SIG-M5 treated with dmso at 0.1 percent for 504 hours (cell line): ENCODE results near the gene PRRG1.
"Not testable (repeated sequence)": the region's sequence is repeated elsewhere in the genome, so short reads cannot be mapped to it uniquely, and the experiment has no call there.

ENCODE experiments used
- DNase-seq: peaks from one replicate; lab custom pipeline; 2025; ENCODE audit not compliant: unreplicated experiment; lab: John Stamatoyannopoulos, UW

The PRRG1 gene

DNA sequence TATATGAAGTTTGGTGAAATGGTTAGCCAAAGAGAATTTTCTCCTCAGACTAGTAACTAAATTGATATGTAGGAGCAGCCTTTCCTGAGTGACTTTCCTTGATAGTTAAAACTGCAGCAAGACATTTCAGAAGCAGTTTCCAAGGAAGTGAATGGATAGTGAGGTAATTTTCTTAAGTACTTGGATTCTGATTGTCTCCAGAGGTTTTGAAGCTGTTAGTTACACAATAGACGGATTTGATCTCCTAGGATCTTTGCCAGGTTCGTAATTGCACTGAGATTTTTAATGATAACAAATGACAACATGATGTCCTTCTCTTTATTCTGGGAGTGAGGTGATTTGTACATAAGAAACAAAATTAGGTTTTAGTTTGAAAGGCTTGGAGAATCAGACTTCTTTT lies 29.2 kb downstream of the PRRG1 start:
- no peak for DNase-seq

DNA sequence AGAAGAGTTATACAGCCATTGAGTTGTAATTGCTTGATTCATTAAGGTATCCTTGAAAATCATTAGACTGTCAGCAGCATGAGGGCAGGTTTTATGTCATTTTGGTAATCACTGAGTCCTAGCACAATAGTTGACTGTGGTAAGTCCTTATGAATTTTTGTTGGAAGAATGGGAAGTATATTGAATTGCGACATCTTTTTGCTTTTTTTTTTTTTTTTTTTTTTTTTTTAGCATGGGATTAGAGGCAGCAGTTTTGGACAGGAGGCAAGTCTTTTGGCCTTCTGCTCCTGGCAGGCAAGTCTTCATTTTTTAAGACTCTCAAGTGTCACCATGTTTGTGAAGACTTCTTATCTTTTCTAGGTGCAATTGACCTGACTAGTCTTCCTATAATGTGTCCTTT lies 29.7 kb downstream of the PRRG1 start:
- DNase-seq: no peak

DNA sequence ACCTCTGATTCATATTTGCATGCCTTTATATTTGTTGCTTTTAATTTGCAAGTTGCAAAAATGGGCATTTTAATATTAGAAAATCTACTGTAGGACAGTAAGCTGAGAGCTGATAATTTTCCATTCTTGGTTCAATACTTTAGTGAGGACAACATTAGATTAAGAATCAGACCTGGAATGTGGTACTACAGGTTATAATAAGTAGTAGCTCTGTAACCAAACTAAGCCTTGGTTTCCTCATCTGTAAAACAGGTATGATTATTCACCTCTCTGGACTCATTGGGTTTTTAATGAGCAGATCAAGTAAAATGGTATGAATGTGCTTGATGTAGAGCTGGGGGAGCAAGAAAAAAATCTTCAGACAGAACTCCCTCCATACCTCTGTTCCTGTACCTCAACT lies 31.1 kb downstream of the PRRG1 start:
- DNase-seq: no peak

DNA sequence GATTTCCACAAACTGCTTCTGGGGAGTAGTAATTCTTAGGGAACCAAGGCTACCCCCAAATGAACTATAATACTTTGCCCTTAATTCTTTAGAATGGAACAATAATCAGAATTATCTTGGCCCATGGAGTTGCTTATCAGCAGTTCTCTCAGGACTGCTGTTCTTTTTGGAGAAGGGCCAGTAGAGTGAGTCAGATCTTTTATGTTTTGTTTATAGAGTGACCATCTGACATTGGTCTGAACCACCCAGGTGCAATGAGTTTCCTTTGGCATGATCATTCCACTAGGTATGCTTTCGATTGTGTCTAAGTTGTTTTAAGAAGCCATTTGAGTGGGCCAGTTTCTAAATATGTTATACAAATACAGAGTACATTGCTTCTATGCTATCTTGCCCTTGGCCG lies 31.8 kb downstream of the PRRG1 start:
- DNase-seq: no peak

- DNase-seq: no peak
Observed at GRCh38 chrX:37383313-37383712, 34.1 kb downstream of the PRRG1 start.

DNA sequence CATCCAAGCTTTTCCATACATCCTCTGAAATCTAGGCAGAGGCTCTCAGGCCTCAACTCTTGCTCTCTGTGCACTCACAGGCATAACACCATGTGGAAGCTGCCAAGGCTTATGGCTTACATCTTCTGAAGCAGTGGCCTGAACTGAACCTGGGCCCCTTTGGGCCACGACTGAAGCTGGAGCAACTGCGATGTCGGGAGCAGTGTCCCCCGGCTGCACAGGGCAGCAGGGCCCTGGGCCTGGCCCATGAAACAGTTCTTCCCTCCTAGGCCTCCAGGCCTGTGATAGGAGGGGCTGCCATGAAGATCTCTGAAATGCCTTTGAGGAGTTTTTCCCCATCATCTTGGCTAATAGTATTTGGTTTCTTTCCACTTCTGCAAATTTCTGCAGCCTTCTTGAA lies 39.2 kb downstream of the PRRG1 start:
- no peak for DNase-seq

- no peak for DNase-seq
Observed at GRCh38 chrX:37405956-37406355, 56.8 kb downstream of the PRRG1 start.

GRCh38 chrX:37407736-37408135 lies 58.6 kb downstream of the PRRG1 start:
- DNase-seq: no peak

- DNase-seq: no peak
Observed at GRCh38 chrX:37409278-37409677, 60.1 kb downstream of the PRRG1 start.

DNA sequence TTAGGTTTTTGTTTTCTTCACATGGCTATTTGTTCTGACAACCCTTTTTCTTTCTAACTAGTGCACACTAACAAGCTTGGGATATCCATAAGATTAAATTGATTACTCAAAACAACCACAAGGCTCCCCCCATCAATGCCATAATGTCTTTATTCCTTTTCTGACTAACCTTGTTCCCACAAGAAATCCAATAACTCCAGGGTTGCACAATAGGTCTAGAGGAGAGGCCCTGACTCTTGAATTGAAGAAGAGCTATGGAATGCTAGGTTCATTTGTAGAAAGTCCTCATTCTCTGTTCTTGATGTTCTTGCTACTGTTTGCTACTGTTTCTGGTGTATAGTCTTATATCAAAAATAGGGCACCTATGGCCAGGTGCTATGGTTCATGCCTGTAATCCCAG lies 71.0 kb downstream of the PRRG1 start:
- DNase-seq: no peak

DNA sequence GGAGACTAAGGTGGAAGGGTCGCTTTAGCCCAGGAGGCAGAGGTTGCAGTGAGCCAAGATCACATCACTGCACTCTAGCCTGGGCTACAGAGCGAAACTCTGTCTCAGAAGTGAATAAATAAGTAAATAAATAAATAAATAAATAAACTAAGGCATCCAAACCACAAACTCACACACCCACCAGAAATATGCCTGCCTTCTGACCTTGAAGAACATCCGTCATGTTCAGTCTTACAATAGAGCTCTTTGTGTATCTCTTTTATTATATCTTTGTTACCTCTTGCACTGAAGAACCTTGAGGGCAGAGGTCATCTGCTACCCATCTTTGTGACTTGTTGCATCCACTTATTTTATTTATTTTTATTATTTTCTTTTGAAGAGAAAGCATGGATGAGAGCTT lies 71.6 kb downstream of the PRRG1 start:
- no peak for DNase-seq

DNA sequence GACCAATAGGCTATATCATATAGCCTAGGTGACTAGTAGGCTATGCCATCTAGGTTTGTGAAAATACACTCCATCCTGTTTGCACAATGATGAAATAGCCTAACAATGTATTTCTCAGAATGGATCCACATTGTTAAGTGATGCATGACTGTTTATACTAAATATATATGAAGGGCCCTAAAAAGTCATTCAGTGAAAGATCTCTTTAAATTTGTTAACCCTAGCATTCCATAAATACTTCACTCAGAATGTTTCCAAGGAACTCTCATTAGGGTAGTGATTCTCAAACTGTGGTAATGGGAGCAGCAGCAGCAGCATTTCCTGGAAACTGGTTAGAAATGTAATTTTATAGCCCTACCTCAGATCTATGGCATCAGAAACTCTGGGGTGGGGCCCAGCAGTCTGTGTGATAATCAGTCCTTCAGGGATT lies 74.9 kb downstream of the PRRG1 start:
- no peak for DNase-seq

DNA sequence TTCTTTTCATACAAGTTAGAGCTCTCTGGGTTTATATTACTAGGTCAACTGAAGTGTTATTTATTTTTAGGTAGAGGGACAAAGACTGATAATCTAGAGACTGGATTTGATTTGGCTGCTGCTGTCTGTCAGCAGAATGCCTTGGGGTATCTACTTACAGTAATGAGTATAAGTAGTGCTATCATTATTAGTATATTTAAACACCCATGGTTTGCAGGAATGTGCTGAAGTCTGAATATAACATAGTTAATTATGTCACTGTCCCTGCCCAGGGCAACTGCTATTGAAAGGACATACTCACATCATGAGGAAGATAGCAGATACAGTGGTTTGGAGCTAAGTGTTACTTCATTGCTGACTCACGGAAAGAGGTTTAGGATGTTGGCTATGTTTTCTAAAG lies 76.2 kb downstream of the PRRG1 start:
- DNase-seq: no peak

DNA sequence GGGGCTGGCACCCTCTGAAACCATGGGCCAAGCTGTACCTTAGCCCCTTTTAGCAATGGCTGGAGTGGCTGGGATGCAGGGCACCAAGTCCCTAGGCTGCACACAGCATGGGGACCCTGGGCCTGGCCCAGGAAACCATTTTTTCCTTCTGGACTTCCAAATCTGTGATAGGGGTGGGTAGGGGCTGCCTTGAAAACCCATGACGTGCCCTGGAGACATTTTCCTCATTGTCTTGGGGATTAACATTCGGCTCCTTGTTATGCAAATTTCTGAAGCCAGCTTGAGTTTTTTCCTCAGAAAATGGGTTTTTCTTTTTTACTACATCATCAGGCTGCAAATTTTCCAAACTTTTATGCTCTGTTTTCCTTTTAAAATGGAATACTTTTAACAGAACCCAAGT lies 79.8 kb downstream of the PRRG1 start:
- not testable (repeated sequence) for DNase-seq

GRCh38 chrX:37434362-37434761 lies 85.2 kb downstream of the PRRG1 start:
- DNase-seq: no peak

GRCh38 chrX:37437160-37437559 lies 88.0 kb downstream of the PRRG1 start:
- DNase-seq: no peak

GRCh38 chrX:37441377-37441776 lies 92.2 kb downstream of the PRRG1 start:
- no peak for DNase-seq

GRCh38 chrX:37445182-37445581 lies 96.0 kb downstream of the PRRG1 start:
- DNase-seq: no peak

- DNase-seq: no peak
Observed at GRCh38 chrX:37453821-37454220, 104.7 kb downstream of the PRRG1 start.

DNA sequence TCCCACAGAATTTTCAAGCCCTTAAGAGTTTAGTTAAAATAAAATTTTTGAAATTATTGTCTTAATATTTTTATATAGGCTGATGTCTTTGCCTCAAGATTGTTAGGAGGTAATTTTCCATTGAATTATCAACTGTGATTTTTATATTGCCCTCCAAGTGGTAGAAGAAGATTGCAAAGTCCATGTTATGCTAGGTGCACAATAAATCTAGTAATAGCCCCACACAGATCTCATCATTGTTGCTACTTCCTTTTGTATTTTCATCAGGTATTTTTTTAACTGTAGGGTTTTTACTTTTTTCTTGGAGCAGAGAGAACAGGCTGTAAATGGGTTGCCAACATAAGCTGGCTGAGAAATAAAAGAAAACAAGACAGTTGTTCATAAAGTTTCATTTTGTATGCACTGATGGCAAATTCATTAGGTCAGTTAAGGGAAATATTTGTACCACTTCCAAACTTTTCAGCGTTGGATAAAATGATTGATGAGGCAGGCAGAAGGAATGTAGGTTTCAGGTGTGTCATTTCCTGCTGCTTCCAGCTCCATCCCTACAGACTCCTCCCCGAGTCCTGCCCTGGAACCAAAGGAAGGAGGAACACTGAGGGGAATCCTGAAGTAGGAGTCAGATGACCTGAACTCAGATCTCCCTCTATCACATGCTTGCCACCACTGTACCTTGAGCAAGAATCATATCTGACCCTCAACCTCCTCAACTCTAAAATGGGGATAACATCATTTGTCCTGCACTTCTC lies 105.5 kb downstream of the PRRG1 start:
- no peak for DNase-seq

DNA sequence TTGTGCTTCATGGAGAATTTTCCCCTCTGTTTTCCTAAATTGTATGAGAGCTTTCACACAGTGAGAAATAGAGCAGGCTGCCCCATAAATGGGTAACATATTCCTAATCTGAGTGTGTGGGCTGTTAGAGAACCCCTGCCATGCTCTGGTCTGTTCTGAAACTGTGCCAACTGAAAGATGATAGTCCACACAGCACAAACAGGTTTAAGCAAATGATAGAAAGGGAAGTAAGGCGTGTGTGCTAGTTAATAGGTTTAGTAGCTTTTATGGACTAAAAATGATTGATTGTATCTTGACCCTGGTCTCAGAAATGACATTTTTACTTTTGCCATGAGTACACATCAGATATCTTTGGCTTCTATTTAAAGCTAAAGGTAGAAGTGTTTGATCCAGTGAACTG lies 106.2 kb downstream of the PRRG1 start:
- no peak for DNase-seq

DNA sequence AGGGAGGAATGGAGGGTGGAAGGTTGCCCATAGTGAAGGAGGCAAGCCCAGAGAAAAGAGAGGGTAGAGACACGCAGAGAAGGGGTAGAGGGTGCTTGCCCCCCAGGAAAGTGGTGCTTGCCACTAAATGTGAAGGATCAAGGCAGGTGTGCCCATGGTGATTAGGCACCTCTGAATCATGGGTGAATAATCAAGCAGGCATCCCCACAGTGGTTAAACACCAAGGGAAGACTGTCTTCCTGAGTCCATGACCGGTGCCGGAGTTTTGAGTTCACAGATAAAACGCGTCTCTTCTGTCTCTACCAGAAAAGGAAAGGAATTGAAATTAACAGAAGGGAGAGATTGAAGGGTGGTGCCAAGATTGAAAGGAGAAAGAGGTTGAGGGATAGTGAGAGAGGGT lies 111.1 kb downstream of the PRRG1 start:
- DNase-seq: not testable (repeated sequence)

- DNase-seq: no peak
Observed at GRCh38 chrX:37462346-37462745, 113.2 kb downstream of the PRRG1 start.
